Activated T-cell treated with anti-CD3 and anti-CD28 coated beads, Interleukin-2, amount 50 U/mL, for 48 hours (primary cell): ENCODE data around the gene ARHGAP25.

ENCODE experiments used
- DNase-seq, 2 experiments: peaks; one replicate each; pipeline ENCODE4 v3.0.0-alpha.2; 2020

Gene ARHGAP25

DNA sequence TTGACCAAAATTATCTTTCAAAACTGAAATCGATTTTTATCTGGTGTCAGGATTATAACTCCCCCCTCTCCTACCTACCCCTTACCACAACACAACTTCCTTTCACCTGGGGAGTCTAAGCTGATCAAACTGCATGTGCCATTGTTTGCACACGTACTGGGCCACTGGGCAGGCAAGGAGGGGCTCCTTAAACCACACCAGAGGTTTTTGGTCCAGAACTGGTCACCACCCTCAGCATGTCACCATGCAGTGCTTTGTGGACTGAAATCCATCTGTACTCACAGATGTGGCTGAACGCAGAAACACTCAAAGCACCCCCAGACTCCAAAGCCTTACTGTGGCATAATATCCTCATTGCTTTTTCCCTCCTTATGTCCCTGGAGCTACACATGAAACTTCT is 13.9 kb upstream of the ARHGAP25 start:
- no peak for DNase-seq

DNA sequence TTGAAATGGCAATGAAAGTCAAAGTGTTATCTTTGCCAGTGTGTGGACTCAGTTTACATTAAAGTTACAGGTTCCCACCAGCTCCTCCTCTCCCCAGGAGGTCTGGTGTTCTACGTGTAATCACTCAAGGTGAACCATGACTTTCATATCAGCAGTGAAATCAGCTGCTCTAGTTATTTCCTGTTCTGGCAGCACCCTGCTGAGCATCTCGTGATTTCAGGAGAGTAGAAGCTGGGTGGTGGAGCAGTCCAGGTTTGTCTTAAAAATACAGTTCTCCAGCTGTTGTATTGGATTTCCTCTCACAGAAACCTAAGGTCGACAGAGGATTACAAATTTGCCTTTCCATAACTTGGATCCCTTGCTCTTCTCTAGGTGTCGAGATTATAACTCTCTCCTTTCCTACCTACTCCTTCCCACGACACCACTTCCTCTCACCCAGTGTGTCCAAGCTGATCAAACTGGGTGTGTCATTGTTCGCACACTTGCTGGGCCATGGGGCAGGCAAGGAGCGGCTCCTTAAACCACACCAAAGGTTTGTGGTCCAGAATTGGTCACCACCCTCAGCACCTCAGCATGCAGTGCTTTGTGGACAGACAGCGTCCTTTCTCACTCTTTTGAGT is 13.0 kb upstream of the ARHGAP25 start:
- peak in 1 of 2 experiments; percentile 54 for DNase-seq

DNA sequence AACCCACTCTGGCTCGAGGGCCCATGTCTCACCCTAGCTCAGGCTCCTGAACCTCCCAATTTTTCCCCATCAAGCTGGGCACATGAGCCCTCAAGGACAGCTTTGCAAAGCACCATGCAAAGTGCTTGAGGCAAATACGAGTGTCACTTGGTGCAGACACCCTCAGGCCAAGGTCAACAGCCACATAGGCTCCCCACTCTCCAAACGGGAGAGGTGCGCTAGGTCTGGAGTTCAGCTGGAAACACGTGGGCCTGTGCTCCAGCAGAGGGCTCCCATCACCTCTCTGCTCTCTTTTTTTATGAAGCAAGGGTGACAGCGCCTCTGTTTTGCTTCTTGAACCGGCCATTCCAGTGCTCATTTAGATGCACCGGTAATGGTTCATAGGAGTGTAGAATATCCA is 11.9 kb upstream of the ARHGAP25 start:
- DNase-seq, result no peak

DNA sequence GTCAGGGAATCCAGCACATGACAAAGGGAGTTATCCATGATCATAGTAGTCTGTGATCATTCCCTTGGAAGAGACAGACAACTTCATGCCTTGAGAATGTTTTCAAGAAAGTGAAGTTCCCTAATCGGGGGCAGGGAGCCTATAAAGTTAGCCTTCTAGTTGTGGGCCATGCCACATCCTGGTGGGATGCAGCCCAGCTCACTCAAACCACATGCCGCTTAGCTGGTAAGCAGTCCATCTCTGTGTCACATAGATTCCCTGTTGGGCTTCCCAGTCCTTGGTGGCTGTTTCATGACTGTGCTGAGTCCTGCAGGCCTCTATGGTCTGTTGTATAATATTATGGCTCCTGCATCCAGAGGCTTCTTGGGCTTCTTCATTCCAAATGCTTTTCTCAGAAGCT is 11.4 kb upstream of the ARHGAP25 start:
- no peak for DNase-seq

DNA sequence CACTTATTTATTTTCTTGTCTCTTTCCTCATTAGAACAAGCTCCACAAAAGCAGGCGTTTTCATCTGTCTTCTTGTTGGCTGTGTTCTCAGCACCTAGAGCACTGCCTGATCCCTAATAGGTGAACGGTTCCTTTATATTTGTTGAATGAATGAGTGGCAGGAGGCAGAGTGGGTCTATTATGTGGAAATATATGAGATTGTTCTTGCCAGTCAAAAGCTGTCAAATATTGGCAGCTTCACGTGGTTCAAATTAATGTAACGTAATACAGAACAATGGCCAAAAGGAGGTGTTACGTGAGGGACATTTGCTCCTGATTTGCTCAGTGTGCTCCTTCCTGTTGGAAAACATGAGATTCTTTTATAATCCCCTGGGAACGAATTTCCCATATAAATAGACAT is 8.5 kb upstream of the ARHGAP25 start:
- no peak for DNase-seq

DNA sequence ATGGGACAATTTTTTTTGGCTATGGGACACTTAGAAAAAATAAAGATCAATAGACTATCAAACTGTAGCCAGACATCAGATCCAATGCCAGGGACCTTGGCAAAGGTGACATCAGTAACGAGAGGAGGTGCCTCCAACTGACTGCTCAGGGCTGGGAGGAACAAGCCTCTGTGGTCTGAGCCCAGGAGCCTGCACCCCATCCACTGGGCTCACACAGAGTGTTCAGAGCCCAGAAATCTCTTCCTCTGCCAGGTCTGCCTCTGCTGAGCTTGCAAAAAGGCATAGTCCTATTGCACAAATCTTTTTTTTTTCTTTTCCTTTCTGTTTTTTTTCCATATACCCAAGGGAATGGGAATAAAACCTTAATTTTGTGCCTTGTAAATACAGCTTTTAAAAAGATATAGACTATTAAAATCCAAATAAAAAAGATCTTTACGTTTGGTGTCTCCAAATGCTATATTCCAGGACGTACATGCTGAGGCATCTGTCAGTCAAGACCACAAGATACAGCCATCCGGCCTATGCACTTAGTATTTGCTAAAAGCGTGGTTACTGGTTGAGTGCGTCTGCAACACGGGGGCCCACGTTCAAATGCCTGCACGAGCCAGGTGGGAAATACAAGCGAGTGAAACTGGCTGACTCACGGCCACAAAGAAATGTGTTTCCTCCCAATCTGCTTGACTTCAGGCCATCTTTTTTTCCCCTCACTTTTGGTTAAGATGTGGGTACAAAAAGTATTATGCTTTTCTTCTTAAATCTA is 7.8 kb upstream of the ARHGAP25 start:
- peak; percentile 82 to 85 for DNase-seq

DNA sequence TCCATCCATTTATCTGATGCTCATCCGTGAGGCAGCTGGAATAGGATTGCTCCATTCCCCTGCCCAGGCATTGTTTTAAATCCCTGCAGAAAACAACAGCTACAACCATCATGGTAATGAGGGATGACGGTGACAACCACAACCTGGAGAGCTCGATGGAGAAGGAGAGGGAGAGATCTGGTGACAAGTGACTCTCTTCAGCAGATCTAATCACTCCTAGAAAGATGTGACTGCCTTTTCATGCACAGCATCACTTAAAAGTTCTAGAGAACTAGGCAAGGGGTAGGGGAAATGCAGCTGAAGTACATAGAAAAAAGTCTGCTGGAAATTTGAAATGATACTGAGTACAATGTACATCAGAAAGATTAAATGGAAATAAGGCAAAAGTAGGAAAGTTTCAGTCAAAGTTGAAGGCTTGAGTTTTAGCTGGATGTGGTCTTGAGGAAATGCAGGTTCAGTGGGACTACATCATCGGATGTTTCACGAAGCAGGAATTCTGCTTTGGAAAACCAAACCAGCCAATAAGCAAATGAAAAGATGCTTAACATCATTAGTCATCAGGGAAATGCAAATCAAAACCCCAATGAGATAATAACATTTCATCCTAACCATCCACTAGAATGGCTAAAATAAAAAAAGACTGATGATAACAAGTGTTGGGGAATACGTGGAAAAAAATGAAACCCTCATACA is 6.8 kb upstream of the ARHGAP25 start:
- no peak for DNase-seq

DNA sequence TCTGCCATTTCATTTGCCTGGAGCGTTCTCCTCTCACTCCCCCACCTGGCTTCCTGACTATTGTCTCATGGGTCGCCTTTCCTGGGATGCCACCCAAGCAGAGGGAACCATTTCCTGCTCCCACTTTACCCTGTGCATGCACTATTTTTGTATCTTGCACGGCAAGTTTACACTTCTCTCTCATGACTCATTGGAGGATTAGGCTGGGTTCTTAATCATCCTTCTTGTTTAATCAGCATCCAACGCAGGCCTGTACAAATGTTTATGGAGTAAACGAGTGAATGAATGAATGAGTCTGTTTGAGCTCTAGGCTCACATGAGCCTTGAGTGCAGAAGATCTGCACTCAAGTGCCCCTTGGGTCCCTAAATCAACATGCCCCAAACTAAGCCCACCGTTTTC is 3.8 kb upstream of the ARHGAP25 start:
- DNase-seq, result no peak

DNA sequence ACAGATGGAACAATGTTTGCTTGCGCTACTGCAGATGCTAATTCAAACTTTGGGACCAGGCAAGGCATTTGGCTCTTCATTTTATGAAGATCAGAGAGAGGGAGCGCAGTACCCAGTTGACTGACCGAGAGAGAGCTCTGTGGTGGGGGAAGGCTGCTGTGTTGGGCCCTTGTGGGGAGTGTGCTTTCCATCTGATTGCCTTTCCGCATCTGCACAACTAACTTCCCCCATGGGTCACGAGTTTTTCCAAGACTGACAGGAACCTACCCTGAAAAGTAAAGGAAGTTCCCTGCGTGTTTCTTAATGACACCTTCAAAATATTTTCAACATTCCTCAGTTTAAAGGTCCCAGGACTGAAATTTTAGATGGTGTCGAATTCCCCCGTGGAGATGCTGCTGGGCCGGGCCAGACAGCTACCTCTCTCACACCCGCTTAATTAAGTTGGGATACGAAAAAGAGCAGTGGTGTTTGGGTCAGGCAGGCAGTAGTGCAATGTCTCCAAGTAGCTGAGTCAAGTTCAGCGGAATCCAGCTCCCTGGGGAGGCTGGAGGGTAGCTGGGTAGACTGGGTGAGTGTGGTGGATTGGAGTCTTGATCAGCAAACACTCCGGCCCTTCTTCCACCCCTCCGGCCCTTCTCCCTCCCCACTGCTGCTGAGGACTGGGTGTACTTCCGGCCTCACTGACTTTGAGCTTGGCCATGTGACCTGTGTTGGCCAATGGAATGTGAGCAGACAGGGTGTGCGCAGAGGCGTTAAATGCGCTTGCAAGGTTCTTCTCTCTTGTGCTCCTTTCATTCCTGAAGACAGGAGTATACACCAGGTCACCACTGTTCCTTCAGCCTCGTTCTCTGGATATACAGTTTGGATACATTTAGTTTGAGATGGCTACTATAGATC is 2.3 kb upstream of the ARHGAP25 start:
- no peak for DNase-seq

DNA sequence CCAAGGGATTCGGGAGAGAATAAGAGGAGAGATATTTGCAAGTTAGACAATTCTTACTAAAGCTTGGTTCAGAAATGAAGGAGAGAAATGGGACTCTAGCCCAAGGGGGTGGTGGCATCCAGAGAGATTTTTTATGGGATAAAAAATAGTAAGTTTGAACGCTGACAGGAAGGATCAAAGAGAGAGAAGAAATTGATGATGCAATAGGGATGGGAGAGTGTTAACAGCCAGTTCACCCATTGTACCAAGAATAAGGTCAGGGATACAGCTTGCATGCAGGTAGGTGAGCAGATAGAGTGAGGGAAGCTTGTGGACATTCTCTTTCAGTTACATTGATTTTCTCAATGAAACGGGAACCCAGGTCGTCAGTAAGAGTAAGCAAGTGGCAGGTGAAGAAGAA is 1.2 kb upstream of the ARHGAP25 start:
- DNase-seq, result peak in 1 of 2 experiments; percentile 18

DNA sequence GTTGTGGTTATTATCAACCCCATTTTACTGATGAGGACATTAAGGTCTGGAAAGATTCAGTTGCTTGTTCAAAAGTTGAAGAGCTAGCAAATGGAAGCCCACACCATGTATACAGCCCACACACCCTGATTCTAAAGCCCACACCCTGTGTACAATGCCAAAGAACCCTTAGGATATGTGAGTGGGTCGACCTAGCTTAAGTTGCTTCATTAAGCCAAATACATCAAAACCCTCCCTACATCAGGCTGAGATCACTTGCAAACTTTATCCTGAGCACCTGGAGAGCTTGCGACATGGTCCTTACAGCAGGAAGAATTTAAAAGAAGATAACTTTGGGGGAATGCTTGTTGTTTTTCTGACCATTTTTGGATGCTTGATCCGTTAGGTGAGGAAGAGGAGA is 435 bp upstream of the ARHGAP25 start:
- DNase-seq, result peak in 1 of 2 experiments; percentile 25

DNA sequence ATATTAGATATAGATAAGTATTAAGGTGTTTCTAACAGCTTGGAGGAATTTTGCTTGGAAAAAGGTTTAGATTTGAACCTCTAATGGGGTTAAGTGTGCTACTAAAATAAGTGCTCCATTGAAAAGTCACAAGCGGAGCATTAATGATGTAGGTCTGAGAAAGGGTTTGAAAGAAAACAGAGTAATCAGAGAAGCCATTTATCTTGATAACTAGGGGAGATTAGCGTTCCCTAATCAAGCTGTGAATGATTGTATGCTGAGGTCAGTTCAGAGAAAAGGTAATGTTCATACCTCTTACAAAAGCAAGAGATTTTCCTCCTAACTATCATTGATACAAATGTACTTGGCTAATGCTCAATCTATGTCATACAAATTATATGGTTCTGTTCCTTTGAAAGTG is 1.5 kb downstream of the ARHGAP25 start:
- DNase-seq, result no peak

DNA sequence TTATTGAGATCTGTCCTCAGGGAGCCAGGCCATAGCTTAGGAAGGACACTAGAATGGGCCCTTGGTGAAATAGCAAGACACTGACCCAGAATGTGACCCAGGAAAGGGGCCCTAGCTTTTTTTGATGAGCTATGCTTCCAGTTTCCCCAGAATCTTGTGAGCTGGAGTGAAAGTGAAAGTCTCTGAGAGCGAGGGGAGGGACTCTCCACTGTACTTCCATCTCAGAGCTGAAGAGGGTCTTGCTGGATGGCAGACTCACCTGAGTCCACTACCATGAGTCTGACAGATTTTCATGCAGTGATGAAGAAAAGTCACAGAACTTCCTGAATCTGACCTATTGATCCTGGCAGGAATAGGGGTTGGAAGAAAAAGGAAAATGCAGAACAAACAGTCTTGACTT is 3.1 kb downstream of the ARHGAP25 start:
- DNase-seq, result peak in 1 of 2 experiments; percentile 61

DNA sequence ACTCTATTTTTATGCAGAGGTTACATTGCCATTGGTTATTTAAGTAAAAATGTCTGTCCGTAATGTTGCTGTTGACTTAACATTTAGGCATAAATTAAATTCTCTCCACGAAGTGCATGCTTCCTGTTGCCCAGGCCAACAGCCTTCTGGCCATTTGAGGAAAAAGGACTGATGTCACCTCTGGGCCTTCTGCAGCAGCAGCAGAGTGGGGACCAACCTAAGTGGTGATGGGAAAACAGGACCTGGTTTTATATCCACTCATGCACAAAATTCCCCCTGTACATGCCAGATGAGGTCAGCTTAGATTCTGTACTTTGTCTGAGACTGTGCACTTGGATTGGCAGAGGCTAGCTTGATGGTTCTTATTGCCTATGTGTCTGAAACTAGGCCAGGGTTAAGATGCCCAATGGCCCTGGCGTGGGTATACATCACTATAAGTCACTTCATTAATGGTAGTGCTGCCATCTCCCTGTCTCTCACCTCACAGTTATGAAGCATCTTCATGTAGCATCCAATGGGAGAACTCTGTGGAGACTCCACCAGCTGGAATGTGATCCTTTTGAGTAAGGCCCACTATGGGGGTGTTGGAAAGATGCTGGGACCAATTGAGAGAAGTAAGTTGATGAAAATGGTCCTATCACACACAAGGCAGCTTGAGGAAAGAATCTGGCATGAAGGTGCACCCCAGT is 4.4 kb downstream of the ARHGAP25 start:
- peak; percentile 25 to 27 for DNase-seq

DNA sequence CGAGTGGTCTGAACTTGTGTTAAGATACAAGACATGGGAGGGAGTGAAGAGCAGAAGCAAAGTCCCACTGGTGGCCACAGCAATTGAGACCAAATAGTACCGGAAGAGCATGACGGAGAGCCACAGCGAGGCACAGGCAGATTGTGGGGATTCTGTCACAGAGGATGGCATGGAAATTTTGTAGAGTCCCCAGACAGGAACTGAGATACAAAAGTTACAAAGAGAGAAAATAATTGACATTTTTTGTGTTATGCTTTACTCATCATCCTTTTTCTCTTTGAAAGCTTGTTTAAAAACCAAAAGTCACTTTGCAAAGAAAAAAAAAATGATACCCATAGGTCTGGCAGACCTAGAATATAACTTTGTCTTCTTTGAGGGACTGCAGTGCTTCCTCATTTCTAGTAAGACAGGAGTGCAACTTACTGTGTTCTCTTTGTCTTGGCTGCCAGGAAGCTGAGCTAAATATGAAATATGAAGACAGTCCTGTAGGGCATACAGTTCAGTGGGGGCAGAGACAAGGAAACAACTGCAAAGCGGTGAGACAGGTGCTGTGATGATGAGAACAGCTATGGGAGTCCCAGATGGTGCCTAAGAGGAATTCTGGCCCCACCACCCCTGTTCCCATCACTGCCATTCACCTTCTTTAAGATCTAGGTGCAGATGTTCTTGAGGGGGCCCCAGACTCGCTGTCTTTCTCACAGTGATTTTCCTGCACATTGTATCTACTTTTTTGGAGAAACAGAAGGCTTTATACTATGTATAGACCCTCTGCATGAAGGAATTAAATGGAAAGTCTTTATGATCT is 5.2 kb downstream of the ARHGAP25 start:
- peak; percentile 16 to 35 for DNase-seq

DNA sequence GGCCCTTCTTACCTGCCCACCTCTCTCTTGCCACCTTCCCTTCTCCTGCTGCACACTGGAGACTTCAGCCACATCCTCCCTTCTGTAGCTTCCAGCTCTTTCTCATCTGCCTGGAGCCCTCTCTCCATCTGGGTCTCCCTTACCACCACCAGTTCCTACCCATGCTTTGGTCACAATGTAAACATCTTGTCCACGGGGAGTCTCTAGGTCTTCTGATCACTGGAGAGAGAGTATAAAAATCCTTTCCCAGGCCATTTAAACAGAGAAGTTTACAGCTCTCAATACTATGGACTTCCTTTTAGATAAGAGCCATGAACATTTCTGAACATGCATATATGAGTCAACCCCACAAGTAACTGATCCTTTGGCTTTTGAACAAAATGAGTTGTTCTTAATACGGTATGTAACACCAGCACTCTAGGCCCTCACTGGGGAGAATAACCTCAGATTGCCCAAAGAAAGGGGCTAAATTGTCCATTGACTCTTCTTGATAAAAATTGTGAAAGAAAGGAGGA is 5.8 kb downstream of the ARHGAP25 start:
- peak; percentile 20 to 26 for DNase-seq

DNA sequence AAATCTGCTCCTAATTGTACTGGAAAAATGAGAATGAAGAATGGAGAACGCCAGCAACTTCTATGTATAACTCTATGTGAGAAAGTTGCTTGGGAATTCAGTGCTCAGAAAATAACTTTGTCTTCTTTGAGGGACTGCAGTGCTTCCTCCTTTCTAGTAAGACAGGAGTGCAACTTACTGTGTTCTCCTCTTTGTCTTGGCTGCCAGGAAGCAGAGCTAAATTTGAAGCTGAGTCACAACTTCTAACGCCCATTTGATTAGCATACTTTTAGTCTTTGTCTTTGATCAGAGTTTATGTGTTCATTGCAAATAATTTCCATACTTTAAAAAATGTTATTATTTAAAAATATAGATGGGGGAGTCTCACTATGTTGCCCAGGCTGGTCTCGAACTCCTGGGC is 6.6 kb downstream of the ARHGAP25 start:
- peak; percentile 17 for DNase-seq

DNA sequence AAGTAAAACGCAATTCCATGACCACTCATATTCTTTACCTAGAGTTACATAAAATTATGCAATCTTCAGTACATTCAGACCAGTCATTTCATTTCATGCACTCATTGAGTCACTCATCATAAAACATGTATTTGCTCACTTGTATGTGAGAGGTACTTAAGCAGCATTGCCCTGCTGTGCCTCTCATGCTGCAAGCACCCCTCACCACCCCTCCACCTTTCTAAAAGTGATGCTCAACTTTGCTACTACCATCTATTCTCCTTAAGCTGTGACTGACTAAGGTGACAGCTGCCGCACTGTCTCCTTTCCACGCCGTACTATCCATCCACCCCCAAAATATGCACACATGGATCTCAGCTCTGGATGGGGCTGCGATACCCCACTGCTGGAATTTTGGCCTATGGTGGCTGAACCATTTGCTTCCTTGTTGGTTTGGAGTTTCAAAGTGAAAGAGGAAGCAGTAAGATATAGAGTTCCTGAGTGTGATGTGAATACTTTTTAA is 7.2 kb downstream of the ARHGAP25 start:
- peak; percentile 19 to 31 for DNase-seq

DNA sequence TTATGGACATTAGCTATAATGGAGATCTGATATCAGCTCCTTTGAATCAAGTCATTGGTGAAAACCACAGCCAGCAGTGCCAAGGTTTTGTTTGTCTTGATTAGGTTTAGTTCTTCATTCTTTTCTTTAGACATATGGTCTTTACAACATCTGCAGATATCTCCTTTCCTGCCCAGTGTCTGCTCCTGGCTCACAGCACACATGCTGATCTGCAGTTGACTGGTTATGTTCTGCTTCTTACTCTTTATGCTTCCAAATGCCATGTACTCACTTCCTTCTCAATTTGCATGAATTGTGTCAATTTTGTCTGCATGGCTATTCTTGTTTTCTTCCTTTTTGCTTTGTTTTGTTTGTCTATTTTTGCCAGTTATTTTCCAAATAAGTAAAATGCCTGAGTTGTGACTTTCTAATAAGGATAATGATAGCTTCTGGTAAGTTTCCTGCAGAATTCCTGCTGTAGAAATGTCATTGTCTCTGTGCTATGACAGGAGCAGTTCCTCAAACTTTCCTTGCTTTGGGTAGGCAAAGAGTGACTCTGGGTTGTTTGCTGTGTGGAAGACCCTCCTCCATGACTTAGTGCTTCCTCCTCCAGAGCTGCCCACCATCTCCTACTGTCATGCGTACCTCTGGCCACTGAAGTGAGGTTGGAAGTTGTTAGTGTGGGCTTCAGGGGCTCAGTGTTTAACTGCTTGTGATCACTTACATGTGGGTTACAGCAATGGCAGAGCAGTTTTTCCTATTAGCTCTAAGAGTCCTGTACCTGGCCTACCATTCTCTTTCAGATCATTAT is 8.2 kb downstream of the ARHGAP25 start:
- DNase-seq, result peak in 1 of 2 experiments; percentile 18

DNA sequence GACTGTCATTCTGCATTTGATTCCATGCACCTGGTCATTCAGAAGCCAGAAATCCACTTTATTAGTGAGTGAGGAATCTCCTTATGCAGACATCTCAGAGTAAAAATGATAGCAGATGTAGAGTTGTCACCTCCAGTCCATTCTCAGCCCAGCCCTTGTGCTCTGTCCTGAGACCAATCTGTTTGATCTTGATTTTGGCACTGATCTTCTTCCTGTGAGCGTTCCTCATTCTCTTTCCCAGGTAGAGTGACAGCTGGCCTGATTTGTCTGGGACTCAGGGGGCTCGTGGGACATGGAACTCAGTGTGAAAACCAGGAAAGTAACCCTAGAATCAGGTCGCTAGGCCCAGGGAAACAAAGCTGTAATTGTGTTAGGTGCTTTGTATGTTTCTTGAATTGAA is 8.9 kb downstream of the ARHGAP25 start:
- DNase-seq, result peak in 1 of 2 experiments; percentile 11
